Smooth muscle cell (in vitro differentiated cells): ENCODE results near the gene WNT9A. TPM values are rescaled to one million over a fixed set of nuclear protein-coding genes. Genes with fewer than 3 reads are reported as not detected.

Experiments used
- DNase-seq: peaks from one replicate; lab custom pipeline; 2025; ENCODE audit not compliant: unreplicated experiment; lab: John Stamatoyannopoulos, UW
- H2AFZ ChIP-seq: fragments of 200-600 bp; sonication (generic); 2 replicates; pipeline ENCODE4 v1.6.0; 2016; ENCODE audit warnings: antibody characterized with exemption, low read depth, mild to moderate bottlenecking
- H3F3A ChIP-seq: fragments of 200-600 bp; sonication (generic); 2 replicates; pipeline ENCODE4 v1.6.0; 2017; ENCODE audit warnings: antibody characterized with exemption, low read depth
- H3K27ac ChIP-seq: fragments of 200-600 bp; sonication (generic); 2 replicates; pipeline ENCODE4 v1.5.1; 2016; ENCODE audit warnings: low read depth, mild to moderate bottlenecking
- H3K27me3 ChIP-seq: fragments of 200-600 bp; sonication (generic); 2 replicates; pipeline ENCODE4 v1.6.1; 2016; ENCODE audit warnings: low read depth, mild to moderate bottlenecking
- H3K36me3 ChIP-seq: fragments of 200-600 bp; sonication (generic); 2 replicates; pipeline ENCODE4 v1.5.1; 2016; ENCODE audit warnings: low read depth
- H3K4me1 ChIP-seq: fragments of 200-600 bp; sonication (generic); 2 replicates; pipeline ENCODE4 v1.5.1; 2016; ENCODE audit warnings: low read depth
- H3K4me2 ChIP-seq: fragments of 200-600 bp; sonication (generic); 2 replicates; pipeline ENCODE4 v1.6.0; 2016; ENCODE audit warnings: mild to moderate bottlenecking
- H3K4me3 ChIP-seq: fragments of 200-600 bp; sonication (generic); 2 replicates; pipeline ENCODE4 v1.5.1; 2016; ENCODE audit warnings: mild to moderate bottlenecking
- H3K79me2 ChIP-seq: fragments of 200-600 bp; sonication (generic); 2 replicates; pipeline ENCODE4 v1.6.0; 2016; ENCODE audit warnings: low read depth, mild to moderate bottlenecking
- H3K9ac ChIP-seq: fragments of 200-600 bp; sonication (generic); 2 replicates; pipeline ENCODE4 v1.6.0; 2016; ENCODE audit warnings: low read depth
- H3K9me3 ChIP-seq: fragments of 200-600 bp; sonication (generic); replicated peaks from 2 replicates; pipeline ENCODE4 v1.5.1; 2016; ENCODE audit warnings: low read depth
- H4K20me1 ChIP-seq: fragments of 200-600 bp; sonication (generic); 2 replicates; pipeline ENCODE4 v1.6.0; 2016; ENCODE audit warnings: low read depth
- CTCF ChIP-seq: fragments of 200-600 bp; sonication (generic); IDR thresholded peaks from 2 replicates; pipeline ENCODE4 v1.5.1; 2017; ENCODE audit warnings: borderline replicate concordance, mild to moderate bottlenecking, antibody characterized with exemption; ENCODE audit not compliant: insufficient read depth, poor library complexity, severe bottlenecking
- WGBS: methylation state at CpG from one replicate; pipeline ENCODE4 v1.1.7; 2016; ENCODE audit warnings: low lambda C conversion rate; 5-methylcytosine and 5-hydroxymethylcytosine counted together
- polyA plus RNA-seq: library from polyadenylated mRNA; unstranded; fragments of >200 nt; fragmentation: Nextera tagmentation; extraction: Ambion mirVana; gene quantifications from 2 replicates; pipeline ENCODE4 v1.2.1, GENCODE V29; 2016
- total RNA-seq: library from RNA; depleted of rRNA; stranded (reverse); fragments of >200 nt; gene quantifications from 2 replicates; pipeline ENCODE4 v1.2.3, GENCODE V29; 2014

The WNT9A gene
- total and polyA plus RNA-seq, 2 experiments from 2014 or later, result 0.03 to 2.6 TPM

- no peak overlapping the region for H3K9ac ChIP-seq
- no peaks in the 10 kb centered on the region for H3K36me3 ChIP-seq
- H3K4me3 ChIP-seq, result no peak overlapping the region
- no peaks in the 10 kb centered on the region for H3K9me3 ChIP-seq
- no peak for DNase-seq
- H2AFZ ChIP-seq, result no peak overlapping the region
- H4K20me1 ChIP-seq, result no peaks in the 10 kb centered on the region
- WGBS, result 97% methylated on average over 9 of the region's 9 CpGs
- no peak overlapping the region for H3K27ac ChIP-seq
- H3K4me1 ChIP-seq, result no peaks in the 10 kb centered on the region
- H3K79me2 ChIP-seq, result no peaks in the 10 kb centered on the region
- H3K27me3 ChIP-seq, result no peaks in the 10 kb centered on the region
- no peak overlapping the region for H3K4me2 ChIP-seq
- no peaks in the 10 kb centered on the region for H3F3A ChIP-seq
- no peak for TF ChIP-seq CTCF
These were observed 44.6 kb downstream of the WNT9A start for GRCh38 chr1:227903061-227903521.

- H3K4me2 ChIP-seq, result no peak overlapping the region
- no peaks in the 10 kb centered on the region for H4K20me1 ChIP-seq
- no peak for TF ChIP-seq CTCF
- H3K9me3 ChIP-seq, result no peaks in the 10 kb centered on the region
- H3K9ac ChIP-seq, result no peak overlapping the region
- no peaks in the 10 kb centered on the region for H3K79me2 ChIP-seq
- no peaks in the 10 kb centered on the region for H3K4me1 ChIP-seq
- H2AFZ ChIP-seq, result peak overlapping the region; percentile 66
- no peak overlapping the region for H3K27ac ChIP-seq
- no peaks in the 10 kb centered on the region for H3K36me3 ChIP-seq
- no peak overlapping the region for H3K4me3 ChIP-seq
- H3K27me3 ChIP-seq, result no peaks in the 10 kb centered on the region
- no peak for DNase-seq
- 89% methylated on average over 9 of the region's 9 CpGs for WGBS
- H3F3A ChIP-seq, result no peaks in the 10 kb centered on the region
These were observed 45.1 kb downstream of the WNT9A start for GRCh38 chr1:227902641-227902990.

- H3K36me3 ChIP-seq, result no peaks in the 10 kb centered on the region
- H3K4me2 ChIP-seq, result no peak overlapping the region
- DNase-seq, result no peak
- H3K4me3 ChIP-seq, result no peak overlapping the region
- peak; percentile 19 for TF ChIP-seq CTCF
- no peaks in the 10 kb centered on the region for H3K9me3 ChIP-seq
- peak overlapping the region; percentile 66 for H2AFZ ChIP-seq
- H3K9ac ChIP-seq, result peak overlapping the region; percentile 47
- H3K27me3 ChIP-seq, result no peaks in the 10 kb centered on the region
- no peaks in the 10 kb centered on the region for H4K20me1 ChIP-seq
- H3K4me1 ChIP-seq, result no peaks in the 10 kb centered on the region
- WGBS, result 81% methylated on average over 5 of the region's 11 CpGs
- peak overlapping the region; percentile 62 for H3K27ac ChIP-seq
- H3F3A ChIP-seq, result no peaks in the 10 kb centered on the region
- H3K79me2 ChIP-seq, result no peaks in the 10 kb centered on the region
These were observed 45.7 kb downstream of the WNT9A start for GRCh38 chr1:227901906-227902640.
